HG03439 (cell line): ENCODE data around the gene THSD1.
"Not testable (repeated sequence)": the region's sequence is repeated elsewhere in the genome, so short reads cannot be mapped to it uniquely, and the experiment has no call there.

Source experiments
- ATAC-seq: cut with Tn5 transposase; IDR thresholded peaks from one replicate; pipeline ENCODE4 v1.9.1; 2021; ENCODE audit warnings: mild to moderate bottlenecking, moderate library complexity; ENCODE audit not compliant: unreplicated experiment

Gene THSD1

GRCh38 chr13:52408071-52408658 is 2.2 kb upstream of the THSD1 start:
- ATAC-seq, result not testable (repeated sequence)

GRCh38 chr13:52407436-52407835 is 1.5 kb upstream of the THSD1 start:
- ATAC-seq, result not testable (repeated sequence)

- ATAC-seq, result no peak
Observed at GRCh38 chr13:52406629-52407028, 657 bp upstream of the THSD1 start.

GRCh38 chr13:52405369-52405766 is 604 bp downstream of the THSD1 start:
- no peak for ATAC-seq

GRCh38 chr13:52399708-52400107 is 6.3 kb downstream of the THSD1 start:
- ATAC-seq, result no peak

GRCh38 chr13:52399046-52399445 is 6.9 kb downstream of the THSD1 start:
- no peak for ATAC-seq

GRCh38 chr13:52395704-52396103 is 10.3 kb downstream of the THSD1 start:
- no peak for ATAC-seq

GRCh38 chr13:52394586-52394985 is 11.4 kb downstream of the THSD1 start:
- no peak for ATAC-seq

GRCh38 chr13:52393572-52394357 is 12.2 kb downstream of the THSD1 start:
- ATAC-seq, result no peak

GRCh38 chr13:52387721-52388120 is 18.3 kb downstream of the THSD1 start:
- ATAC-seq, result no peak

- ATAC-seq, result no peak
Observed at GRCh38 chr13:52385870-52386269, 20.1 kb downstream of the THSD1 start.

GRCh38 chr13:52383366-52383765 is 22.6 kb downstream of the THSD1 start:
- no peak for ATAC-seq

GRCh38 chr13:52378312-52378711 is 27.7 kb downstream of the THSD1 start:
- no peak for ATAC-seq

GRCh38 chr13:52377898-52378297 is 28.1 kb downstream of the THSD1 start:
- no peak for ATAC-seq

GRCh38 chr13:52374873-52375411 is 31.0 kb downstream of the THSD1 start:
- ATAC-seq, result no peak

GRCh38 chr13:52374389-52374788 is 31.6 kb downstream of the THSD1 start:
- ATAC-seq, result no peak

- not testable (repeated sequence) for ATAC-seq
Observed at GRCh38 chr13:52373277-52373676, 32.7 kb downstream of the THSD1 start.

- no peak for ATAC-seq
Observed at GRCh38 chr13:52371736-52372247, 34.2 kb downstream of the THSD1 start.

GRCh38 chr13:52366291-52366690 is 39.7 kb downstream of the THSD1 start:
- ATAC-seq, result no peak

GRCh38 chr13:52362169-52362887 is 43.6 kb downstream of the THSD1 start:
- not testable (repeated sequence) for ATAC-seq

GRCh38 chr13:52361225-52361624 is 44.7 kb downstream of the THSD1 start:
- ATAC-seq, result no peak
